ENCODE measurements around the gene ALX4.

DNA sequence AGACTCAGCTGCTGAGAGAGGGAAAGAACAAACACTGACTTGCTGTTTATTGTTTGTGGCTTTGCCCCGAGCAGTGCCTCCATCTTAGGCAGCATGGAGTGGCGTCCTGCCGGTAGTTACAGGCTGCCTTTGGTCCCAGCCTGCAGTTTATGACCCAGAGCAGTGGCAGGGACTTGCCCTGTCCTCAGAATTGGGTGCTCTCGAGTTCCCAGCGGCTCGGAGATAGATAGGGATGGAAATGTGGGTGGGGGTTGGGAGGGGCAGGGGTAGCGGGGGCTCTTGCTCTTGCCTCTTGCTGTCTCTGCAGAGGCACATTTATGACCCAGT, 3.1 kb downstream of the ALX4 start:
- TF ChIP-seq, protein P1, sequence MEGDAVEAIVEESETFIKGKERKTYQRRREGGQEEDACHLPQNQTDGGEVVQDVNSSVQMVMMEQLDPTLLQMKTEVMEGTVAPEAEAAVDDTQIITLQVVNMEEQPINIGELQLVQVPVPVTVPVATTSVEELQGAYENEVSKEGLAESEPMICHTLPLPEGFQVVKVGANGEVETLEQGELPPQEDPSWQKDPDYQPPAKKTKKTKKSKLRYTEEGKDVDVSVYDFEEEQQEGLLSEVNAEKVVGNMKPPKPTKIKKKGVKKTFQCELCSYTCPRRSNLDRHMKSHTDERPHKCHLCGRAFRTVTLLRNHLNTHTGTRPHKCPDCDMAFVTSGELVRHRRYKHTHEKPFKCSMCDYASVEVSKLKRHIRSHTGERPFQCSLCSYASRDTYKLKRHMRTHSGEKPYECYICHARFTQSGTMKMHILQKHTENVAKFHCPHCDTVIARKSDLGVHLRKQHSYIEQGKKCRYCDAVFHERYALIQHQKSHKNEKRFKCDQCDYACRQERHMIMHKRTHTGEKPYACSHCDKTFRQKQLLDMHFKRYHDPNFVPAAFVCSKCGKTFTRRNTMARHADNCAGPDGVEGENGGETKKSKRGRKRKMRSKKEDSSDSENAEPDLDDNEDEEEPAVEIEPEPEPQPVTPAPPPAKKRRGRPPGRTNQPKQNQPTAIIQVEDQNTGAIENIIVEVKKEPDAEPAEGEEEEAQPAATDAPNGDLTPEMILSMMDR (IDR thresholded peaks at IDR 0.05; ENCODE audit: low read depth, low read length): no peak
- TF ChIP-seq EZH2phosphoT487 (IDR thresholded peaks at IDR 0.05; ENCODE audit: low read depth): no peak
